Measurements from ENCODE around the gene ARHGEF6.

- TF ChIP-seq, protein P1, sequence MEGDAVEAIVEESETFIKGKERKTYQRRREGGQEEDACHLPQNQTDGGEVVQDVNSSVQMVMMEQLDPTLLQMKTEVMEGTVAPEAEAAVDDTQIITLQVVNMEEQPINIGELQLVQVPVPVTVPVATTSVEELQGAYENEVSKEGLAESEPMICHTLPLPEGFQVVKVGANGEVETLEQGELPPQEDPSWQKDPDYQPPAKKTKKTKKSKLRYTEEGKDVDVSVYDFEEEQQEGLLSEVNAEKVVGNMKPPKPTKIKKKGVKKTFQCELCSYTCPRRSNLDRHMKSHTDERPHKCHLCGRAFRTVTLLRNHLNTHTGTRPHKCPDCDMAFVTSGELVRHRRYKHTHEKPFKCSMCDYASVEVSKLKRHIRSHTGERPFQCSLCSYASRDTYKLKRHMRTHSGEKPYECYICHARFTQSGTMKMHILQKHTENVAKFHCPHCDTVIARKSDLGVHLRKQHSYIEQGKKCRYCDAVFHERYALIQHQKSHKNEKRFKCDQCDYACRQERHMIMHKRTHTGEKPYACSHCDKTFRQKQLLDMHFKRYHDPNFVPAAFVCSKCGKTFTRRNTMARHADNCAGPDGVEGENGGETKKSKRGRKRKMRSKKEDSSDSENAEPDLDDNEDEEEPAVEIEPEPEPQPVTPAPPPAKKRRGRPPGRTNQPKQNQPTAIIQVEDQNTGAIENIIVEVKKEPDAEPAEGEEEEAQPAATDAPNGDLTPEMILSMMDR (IDR thresholded peaks at IDR 0.05; ENCODE audit: insufficient read depth, low read length, poor library complexity, severe bottlenecking) = no peak
- no peak for TF ChIP-seq EZH2phosphoT487 (conservative IDR thresholded peaks at IDR 0.05; ENCODE audit: low read length)
Measured at GRCh38 chrX:136780241-136780640, 491 bp downstream of the ARHGEF6 start.
